HEK293 (cell line): ENCODE data around the gene PSMB1.

Source experiments
- CTCF ChIP-seq: fragments of 450-650 bp; formaldehyde crosslinking; IDR thresholded peaks from 2 replicates; pipeline ENCODE4 v1.5.1; 2016; ENCODE audit warnings: missing biosample characterization, missing genetic modification characterization
- RBAK ChIP-seq: fragments of 450-650 bp; formaldehyde crosslinking; IDR thresholded peaks from 2 replicates; pipeline ENCODE4 v1.5.1; 2016; ENCODE audit warnings: missing biosample characterization, missing genetic modification characterization
- SALL2 ChIP-seq: fragments of 450-650 bp; formaldehyde crosslinking; IDR thresholded peaks from 2 replicates; pipeline ENCODE4 v1.5.0; 2017; ENCODE audit warnings: missing biosample characterization, mild to moderate bottlenecking, missing genetic modification characterization, borderline replicate concordance
- ZFP3 ChIP-seq: fragments of 450-650 bp; formaldehyde crosslinking; IDR thresholded peaks from 2 replicates; pipeline ENCODE4 v1.5.1; 2016; ENCODE audit warnings: low read depth, missing biosample characterization, missing genetic modification characterization
- ZNF211 ChIP-seq: fragments of 450-650 bp; formaldehyde crosslinking; IDR thresholded peaks from 2 replicates; pipeline ENCODE4 v1.5.1; 2016; ENCODE audit warnings: low read depth, missing biosample characterization, missing genetic modification characterization
- ZNF335 ChIP-seq: fragments of 450-650 bp; formaldehyde crosslinking; conservative IDR thresholded peaks from 2 replicates; pipeline ENCODE4 v1.5.1; 2016; ENCODE audit warnings: missing biosample characterization, missing genetic modification characterization
- ZNF660 ChIP-seq: fragments of 450-650 bp; IDR thresholded peaks from 2 replicates; pipeline ENCODE4 v1.5.1; 2018; ENCODE audit warnings: missing biosample characterization, mild to moderate bottlenecking, missing genetic modification characterization
- ZNF777 ChIP-seq: fragments of 450-650 bp; formaldehyde crosslinking; IDR thresholded peaks from 2 replicates; pipeline ENCODE4 v1.5.1; 2017; ENCODE audit warnings: missing biosample characterization, missing genetic modification characterization, borderline replicate concordance
- TF ChIP-seq, protein P1 (sequence below): fragments of 450-650 bp; formaldehyde crosslinking; IDR thresholded peaks from 2 replicates; pipeline ENCODE4 v1.5.1; 2016; ENCODE audit warnings: missing biosample characterization, missing genetic modification characterization
- TF ChIP-seq, protein P2 (sequence below): fragments of 450-650 bp; formaldehyde crosslinking; IDR thresholded peaks from 2 replicates; pipeline ENCODE4 v1.5.1; 2016; ENCODE audit warnings: missing biosample characterization, missing genetic modification characterization
- TF ChIP-seq, protein P3 (sequence below): fragments of 450-650 bp; formaldehyde crosslinking; IDR thresholded peaks from 2 replicates; pipeline ENCODE4 v1.5.1; 2016; ENCODE audit warnings: missing biosample characterization, missing genetic modification characterization

DNA sequence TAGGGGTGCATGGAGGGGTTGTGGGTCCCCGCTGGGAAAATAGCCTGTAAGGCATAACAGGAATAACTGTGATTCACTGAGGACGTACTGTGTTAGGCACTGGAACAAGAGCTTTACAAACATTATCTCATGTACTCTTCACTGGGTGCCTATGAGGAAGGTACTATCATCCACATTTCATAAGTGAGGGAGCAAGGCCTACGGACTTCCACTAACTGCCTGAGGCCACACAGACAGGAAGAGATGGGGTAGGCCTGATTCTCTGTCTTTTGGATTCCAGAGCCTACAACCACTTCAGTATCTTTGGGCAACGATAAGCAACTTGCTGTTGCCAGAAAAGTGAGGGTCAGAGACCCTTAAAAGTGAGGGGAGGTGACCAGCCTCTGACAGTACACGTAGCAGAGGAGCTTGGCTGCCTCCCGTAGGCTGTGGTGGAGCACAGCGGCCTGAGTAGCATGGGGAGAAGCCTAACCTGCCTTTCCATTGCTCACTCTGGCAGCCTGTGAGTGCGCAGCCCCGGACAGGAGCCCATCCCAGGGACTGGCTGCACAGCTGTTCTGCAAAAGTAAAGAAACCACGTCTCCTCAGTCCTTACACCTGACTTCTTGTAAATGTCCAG, 30.4 kb downstream of the PSMB1 start:
- TF ChIP-seq CTCF (tag by site-specific recombination) (no peak), ZNF335 (tag by site-specific recombination) (no peak), ZNF660 (no peak), RBAK (no peak), SALL2 (tag by site-specific recombination) (no peak), ZNF211 (tag by site-specific recombination) (no peak), ZNF777 (tag by site-specific recombination) (no peak), ZFP3 (tag by site-specific recombination) (no peak)
- TF ChIP-seq, protein P1, sequence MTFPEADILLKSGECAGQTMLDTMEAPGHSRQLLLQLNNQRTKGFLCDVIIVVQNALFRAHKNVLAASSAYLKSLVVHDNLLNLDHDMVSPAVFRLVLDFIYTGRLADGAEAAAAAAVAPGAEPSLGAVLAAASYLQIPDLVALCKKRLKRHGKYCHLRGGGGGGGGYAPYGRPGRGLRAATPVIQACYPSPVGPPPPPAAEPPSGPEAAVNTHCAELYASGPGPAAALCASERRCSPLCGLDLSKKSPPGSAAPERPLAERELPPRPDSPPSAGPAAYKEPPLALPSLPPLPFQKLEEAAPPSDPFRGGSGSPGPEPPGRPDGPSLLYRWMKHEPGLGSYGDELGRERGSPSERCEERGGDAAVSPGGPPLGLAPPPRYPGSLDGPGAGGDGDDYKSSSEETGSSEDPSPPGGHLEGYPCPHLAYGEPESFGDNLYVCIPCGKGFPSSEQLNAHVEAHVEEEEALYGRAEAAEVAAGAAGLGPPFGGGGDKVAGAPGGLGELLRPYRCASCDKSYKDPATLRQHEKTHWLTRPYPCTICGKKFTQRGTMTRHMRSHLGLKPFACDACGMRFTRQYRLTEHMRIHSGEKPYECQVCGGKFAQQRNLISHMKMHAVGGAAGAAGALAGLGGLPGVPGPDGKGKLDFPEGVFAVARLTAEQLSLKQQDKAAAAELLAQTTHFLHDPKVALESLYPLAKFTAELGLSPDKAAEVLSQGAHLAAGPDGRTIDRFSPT (tag by site-specific recombination): no peak
- TF ChIP-seq, protein P2, sequence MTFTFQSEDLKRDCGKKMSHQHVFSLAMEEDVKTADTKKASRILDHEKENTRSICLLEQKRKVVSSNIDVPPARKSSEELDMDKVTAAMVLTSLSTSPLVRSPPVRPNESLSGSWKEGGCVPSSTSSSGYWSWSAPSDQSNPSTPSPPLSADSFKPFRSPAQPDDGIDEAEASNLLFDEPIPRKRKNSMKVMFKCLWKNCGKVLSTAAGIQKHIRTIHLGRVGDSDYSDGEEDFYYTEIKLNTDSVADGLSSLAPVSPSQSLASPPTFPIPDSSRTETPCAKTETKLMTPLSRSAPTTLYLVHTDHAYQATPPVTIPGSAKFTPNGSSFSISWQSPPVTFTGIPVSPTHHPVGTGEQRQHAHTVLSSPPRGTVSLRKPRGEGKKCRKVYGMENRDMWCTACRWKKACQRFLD: no peak
- TF ChIP-seq, protein P3, sequence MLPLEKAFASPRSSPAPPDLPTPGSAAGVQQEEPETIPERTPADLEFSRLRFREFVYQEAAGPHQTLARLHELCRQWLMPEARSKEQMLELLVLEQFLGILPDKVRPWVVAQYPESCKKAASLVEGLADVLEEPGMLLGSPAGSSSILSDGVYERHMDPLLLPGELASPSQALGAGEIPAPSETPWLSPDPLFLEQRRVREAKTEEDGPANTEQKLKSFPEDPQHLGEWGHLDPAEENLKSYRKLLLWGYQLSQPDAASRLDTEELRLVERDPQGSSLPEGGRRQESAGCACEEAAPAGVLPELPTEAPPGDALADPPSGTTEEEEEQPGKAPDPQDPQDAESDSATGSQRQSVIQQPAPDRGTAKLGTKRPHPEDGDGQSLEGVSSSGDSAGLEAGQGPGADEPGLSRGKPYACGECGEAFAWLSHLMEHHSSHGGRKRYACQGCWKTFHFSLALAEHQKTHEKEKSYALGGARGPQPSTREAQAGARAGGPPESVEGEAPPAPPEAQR: no peak
